RWPE1 (cell line): ENCODE data around the gene PDE3A.

Experiments used
- CTCF ChIA-PET: fragments of 350-600 bp; sonication (Branson Sonifier 250); formaldehyde crosslinking; extraction: SDS; loops from one replicate; lab custom pipeline; 2021; lab: Yijun Ruan, JAX
- POLR2A ChIA-PET: fragments of 400-600 bp; formaldehyde crosslinking; extraction: SDS; loops from one replicate; lab custom pipeline; 2020; ENCODE audit warnings: antibody characterized with exemption; ENCODE audit not compliant: low non-redundant PET; lab: Yijun Ruan, JAX
- DNase-seq: peaks from one replicate; pipeline ENCODE4 v3.0.0; 2012; ENCODE audit warnings: low spot score
- H3K27ac ChIP-seq: fragments of 450-650 bp; 2 replicates; pipeline ENCODE4 v1.5.1; 2017
- TF ChIP-seq, protein P1 (sequence below): fragments of 450-650 bp; conservative IDR thresholded peaks from 2 replicates; pipeline ENCODE4 v1.5.1; 2017; ENCODE audit warnings: low read depth, mild to moderate bottlenecking

The PDE3A gene

DNA sequence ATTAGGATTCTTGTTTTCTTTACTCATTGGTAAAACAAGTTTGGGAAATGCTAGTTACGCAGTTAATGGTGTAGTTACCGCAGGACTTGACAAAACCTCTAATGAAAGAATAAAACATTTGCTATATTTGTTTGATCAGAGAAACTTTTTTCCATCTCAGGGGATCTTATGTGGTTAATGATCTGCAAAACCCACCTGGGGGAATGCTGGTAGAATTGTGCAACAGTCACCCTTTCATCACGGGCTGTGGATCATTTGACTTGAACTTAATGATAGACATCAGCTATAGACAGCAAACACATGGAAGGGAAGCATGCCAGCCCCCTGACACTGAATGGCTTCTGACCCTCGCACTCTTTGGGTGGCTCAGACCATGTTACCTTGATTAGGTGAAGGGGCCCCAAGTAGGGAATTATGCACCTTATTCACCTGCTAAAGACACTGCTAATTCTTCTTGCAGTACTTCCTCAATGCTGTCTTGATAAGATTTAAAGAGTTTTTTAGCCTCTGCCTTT, 84.2 kb downstream of the PDE3A start:
- TF ChIP-seq, protein P1, sequence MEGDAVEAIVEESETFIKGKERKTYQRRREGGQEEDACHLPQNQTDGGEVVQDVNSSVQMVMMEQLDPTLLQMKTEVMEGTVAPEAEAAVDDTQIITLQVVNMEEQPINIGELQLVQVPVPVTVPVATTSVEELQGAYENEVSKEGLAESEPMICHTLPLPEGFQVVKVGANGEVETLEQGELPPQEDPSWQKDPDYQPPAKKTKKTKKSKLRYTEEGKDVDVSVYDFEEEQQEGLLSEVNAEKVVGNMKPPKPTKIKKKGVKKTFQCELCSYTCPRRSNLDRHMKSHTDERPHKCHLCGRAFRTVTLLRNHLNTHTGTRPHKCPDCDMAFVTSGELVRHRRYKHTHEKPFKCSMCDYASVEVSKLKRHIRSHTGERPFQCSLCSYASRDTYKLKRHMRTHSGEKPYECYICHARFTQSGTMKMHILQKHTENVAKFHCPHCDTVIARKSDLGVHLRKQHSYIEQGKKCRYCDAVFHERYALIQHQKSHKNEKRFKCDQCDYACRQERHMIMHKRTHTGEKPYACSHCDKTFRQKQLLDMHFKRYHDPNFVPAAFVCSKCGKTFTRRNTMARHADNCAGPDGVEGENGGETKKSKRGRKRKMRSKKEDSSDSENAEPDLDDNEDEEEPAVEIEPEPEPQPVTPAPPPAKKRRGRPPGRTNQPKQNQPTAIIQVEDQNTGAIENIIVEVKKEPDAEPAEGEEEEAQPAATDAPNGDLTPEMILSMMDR, result no peak
- no peak for DNase-seq
- POLR2A ChIA-PET, result no interaction called here
- H3K27ac ChIP-seq, result no peak overlapping the region
- CTCF ChIA-PET, result no interaction called here

DNA sequence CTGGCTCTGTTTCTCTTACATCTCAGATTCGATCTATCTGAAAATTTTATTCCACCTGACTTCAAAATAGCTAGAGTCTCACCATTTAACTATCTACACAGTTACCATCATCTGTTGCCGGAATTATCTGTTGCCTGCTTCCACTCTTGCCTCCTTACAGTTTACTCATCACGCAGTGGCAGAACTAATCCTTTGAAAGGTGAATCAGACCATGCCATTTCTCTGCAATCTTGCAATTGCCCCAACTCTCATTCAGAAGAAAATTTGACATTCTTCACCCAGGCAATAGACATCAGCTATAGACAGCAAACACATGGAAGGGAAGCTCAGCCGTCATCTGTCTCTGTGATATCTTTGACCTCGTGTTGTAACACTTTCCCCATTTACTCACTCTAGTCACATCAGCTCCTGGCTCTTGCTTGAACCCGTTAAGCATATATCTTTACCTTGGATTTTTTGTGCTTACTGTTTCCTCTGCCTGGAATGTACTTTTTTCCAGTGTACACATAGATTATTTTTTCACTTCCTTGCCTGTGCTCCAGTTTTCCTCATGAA, 85.5 kb downstream of the PDE3A start:
- TF ChIP-seq, protein P1, result no peak
- ChIA-PET CTCF (no interaction called here), POLR2A (no interaction called here)
- H3K27ac ChIP-seq, result no peak overlapping the region
- no peak for DNase-seq

DNA sequence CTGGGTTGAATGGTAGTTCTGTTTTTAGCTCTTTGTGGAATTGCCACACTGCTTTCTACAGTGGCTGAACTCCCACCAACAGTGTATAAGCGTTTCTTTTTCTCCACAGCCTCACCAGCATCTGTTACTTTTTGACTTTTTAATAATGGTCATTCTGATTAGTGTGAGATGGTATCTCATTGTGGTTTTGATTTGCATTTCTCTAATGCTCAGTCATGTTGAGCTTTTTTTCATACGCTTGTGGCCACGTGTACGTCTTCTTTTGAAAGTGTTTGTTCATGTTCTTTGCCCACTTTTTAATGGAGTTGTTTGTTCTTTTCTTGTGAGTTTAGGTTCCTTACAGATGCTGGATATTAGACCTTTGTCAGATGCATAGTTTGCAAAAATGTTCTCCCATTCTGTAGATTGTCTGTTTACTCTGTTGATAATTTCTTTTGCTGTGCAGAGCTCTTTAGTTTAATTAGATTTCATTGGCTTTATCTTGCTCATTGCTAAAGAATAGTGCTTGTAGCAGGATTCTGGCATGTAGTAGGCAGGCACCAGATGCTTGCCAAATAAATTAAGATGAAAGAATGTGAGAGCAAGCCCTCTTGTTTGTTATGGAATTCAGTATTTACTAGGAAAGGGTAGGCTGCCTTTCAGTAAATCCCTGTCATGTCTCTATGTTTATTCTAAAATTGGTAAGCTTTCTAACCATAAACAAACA, 86.8 kb downstream of the PDE3A start:
- TF ChIP-seq, protein P1, result no peak
- CTCF ChIA-PET, result no interaction called here
- H3K27ac ChIP-seq, result no peak overlapping the region
- DNase-seq, result no peak
- POLR2A ChIA-PET, result no interaction called here

DNA sequence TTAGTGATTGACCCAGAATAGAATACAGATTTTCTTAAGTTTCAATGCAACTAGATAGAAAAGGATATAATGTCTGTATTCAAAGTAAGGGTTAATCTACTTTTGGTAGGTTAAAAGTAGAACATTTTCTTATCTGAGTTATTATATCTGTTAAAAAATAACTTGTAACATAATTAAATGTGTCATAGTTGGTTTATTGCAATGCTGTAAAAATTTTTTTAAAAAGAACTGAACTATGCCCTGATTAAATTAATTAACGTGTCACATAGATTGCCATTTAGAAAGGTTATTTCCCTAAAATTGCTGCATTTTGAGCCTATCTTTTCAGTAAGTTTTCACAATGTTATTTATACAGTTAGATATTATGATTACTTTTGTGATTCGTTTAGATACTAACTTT, 89.2 kb downstream of the PDE3A start:
- ChIA-PET CTCF (no interaction called here), POLR2A (no interaction called here)
- TF ChIP-seq, protein P1, result no peak
- no peak overlapping the region for H3K27ac ChIP-seq
- no peak for DNase-seq

DNA sequence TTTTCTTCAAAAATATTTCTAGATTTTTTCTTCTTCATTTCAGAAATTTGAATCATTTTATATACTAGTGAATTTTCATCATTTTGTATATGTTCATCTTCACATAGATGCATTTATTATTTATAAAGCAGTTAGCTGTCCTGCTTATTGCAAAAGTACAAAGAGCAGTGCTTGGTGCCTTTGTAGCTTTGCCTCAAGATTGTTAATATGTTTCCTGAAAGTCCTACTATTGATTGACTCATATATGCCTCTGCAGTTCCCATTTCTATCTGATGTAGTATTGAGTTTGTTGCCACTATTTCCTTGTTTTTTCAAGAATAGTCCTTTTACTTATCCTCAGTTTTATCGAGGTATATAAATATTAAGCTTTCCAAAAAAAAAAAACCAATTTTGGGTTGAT, 89.7 kb downstream of the PDE3A start:
- ChIA-PET POLR2A (no interaction called here), CTCF (no interaction called here)
- TF ChIP-seq, protein P1, result no peak
- H3K27ac ChIP-seq, result no peak overlapping the region
- DNase-seq, result no peak

DNA sequence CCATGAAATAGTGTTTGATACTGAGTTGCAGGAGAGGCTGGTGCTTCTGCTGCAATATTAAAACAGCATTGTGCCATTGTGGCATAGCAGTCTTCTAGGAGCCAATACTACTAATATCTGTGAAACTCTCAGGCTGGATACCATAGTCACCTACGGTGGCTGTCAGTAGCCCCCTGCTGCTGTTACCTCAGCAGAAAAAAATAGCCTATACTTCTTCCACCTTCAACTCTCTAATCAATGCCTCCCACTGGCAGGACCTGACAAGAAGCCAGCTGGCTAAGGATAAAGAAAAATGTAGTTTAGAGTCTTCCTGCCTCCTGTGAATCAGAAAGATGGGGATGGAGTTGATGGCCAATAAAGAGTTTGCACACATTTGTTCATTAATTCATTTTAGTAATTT, 91.6 kb downstream of the PDE3A start:
- ChIA-PET POLR2A (no interaction called here), CTCF (no interaction called here)
- no peak overlapping the region for H3K27ac ChIP-seq
- no peak for DNase-seq
- TF ChIP-seq, protein P1, result no peak
